SU-DHL-6 (cell line): Measurements from ENCODE around the gene RPS15.

ENCODE experiments used
- CTCF ChIP-seq: fragments of 200-600 bp; sonication (generic); IDR thresholded peaks from one replicate; pipeline ENCODE4 v1.5.1; 2017; ENCODE audit warnings: antibody characterized with exemption, mild to moderate bottlenecking, low read length, moderate library complexity; ENCODE audit not compliant: insufficient read depth, poor library complexity, severe bottlenecking
- EZH2phosphoT487 ChIP-seq: fragments of 200-600 bp; sonication (generic), shearing (Covaris generic); conservative IDR thresholded peaks from 2 replicates; pipeline ENCODE4 v1.6.1; 2018; ENCODE audit warnings: mild to moderate bottlenecking, antibody characterized with exemption, low read length, moderate library complexity, mixed read lengths

- TF ChIP-seq CTCF (no peak), EZH2phosphoT487 (no peak)
Observed at GRCh38 chr19:1422360-1422759, 15.8 kb upstream of the RPS15 start.
